ENCODE results near the gene MORN5.

MORN5 gene

DNA sequence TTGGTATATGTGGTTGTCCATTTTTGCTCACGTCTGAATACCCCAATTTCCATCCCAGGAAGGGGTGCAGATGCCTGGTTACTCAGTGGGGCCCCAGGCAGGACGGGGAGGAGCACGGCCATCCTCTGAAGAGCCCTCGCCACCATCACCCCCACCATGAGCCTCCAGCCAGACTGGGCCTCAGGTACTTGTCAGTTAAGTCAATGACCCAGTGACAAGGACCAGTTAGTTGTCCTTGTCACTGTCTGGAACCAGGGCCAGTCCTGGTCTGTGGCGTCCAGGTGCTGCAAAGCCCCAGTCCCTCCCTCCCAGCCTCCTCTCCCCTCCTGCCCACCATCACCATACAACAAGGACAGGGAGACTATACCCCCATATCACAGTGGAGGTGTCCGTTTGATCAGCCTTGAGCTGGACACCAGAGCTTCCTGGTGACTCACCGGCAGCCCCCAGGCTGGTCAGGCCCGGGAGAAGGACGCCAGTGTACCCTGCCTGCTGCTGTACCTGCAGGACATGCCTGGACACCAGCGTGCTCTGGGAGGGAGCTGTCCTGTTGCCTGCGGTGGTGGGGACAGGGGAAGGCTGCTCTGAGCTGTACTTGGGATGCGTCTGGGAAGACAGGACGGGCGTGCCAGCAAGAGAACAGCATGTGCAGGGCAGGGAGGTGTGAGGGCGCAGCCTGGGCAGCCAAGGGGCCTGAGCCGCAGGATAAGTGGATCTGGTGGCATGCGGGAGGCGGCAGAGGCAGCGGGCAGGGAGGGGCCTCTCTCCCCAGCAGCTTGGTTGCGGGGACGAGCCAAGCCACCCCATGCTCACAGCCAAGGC, 34.0 kb upstream of the MORN5 start:
- H4K20me1 ChIP-seq (ENCODE audit: insufficient read depth), result no peaks in the 10 kb centered on the region
- H3K4me2 ChIP-seq, result no peak overlapping the region
- H2AFZ ChIP-seq (ENCODE audit: low read depth), result no peak overlapping the region
- H3K9ac ChIP-seq, result no peak overlapping the region
- no peaks in the 10 kb centered on the region for H3K27me3 ChIP-seq (ENCODE audit: insufficient read depth, low read depth)
- no peaks in the 10 kb centered on the region for H3K4me1 ChIP-seq (ENCODE audit: low read depth, poor library complexity, severe bottlenecking)
- no peaks in the 10 kb centered on the region for H3K36me3 ChIP-seq (ENCODE audit: insufficient read depth)
- H3K79me2 ChIP-seq (ENCODE audit: insufficient read depth, low read depth), result no peaks in the 10 kb centered on the region
- no peak overlapping the region for H3K27ac ChIP-seq
- H3K4me3 ChIP-seq (IDR thresholded peaks at IDR 0.05; ENCODE audit: insufficient read depth, low read depth, low read length), result no peak overlapping the region
- TF ChIP-seq, protein P1, sequence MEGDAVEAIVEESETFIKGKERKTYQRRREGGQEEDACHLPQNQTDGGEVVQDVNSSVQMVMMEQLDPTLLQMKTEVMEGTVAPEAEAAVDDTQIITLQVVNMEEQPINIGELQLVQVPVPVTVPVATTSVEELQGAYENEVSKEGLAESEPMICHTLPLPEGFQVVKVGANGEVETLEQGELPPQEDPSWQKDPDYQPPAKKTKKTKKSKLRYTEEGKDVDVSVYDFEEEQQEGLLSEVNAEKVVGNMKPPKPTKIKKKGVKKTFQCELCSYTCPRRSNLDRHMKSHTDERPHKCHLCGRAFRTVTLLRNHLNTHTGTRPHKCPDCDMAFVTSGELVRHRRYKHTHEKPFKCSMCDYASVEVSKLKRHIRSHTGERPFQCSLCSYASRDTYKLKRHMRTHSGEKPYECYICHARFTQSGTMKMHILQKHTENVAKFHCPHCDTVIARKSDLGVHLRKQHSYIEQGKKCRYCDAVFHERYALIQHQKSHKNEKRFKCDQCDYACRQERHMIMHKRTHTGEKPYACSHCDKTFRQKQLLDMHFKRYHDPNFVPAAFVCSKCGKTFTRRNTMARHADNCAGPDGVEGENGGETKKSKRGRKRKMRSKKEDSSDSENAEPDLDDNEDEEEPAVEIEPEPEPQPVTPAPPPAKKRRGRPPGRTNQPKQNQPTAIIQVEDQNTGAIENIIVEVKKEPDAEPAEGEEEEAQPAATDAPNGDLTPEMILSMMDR (conservative IDR thresholded peaks at IDR 0.05; ENCODE audit: low read depth, low read length), result peak; percentile 29

DNA sequence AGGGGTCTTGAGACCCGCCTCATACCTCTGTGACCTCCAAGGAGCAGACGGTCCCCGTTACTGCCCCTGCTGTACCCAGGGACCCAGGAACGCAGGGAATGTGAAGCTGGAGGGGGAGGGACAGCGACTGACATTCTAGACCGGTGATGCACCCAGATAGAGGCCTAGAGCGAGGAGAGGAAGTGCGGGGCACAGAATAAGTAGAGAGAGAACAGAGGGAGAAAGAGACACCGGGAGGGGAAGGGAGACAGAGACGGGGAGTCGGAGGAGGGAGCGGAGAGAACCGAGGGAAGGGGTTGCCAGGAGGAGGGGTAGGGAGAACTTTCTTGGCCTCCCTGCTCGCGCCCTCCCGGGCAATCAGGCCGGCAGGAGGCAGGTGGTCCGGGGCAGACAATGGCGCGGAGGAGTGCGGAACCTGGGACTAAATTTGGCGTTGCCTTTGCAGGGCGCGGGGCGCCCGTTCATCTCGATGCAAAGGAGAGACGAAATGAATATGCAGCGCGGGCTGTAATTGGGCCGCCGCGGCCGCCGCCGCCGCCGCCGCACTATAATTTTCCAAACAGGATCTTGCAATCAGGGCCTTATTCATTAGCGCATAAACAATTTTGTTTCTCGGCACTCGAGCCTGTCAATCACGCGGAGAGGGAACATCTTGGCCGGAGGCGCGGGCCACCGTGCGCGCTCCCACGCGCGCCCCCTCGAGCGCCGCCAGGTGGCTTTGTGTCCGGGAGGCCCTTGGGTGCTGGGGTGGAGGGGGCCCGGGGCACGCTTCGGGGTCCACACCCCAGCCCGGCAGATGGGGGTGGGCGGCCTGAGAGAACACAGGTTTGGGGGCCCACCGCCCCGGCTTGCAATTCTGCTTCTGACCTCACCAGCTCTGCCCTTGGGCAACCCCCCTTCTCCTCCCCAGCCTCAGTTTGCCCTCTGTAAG, 33.1 kb upstream of the MORN5 start:
- TF ChIP-seq, protein P1 (conservative IDR thresholded peaks at IDR 0.05; ENCODE audit: low read depth, low read length), result no peak
- H4K20me1 ChIP-seq (ENCODE audit: insufficient read depth), result no peaks in the 10 kb centered on the region
- H2AFZ ChIP-seq (ENCODE audit: low read depth), result no peak overlapping the region
- H3K27ac ChIP-seq, result no peak overlapping the region
- H3K36me3 ChIP-seq (ENCODE audit: insufficient read depth), result no peaks in the 10 kb centered on the region
- H3K4me3 ChIP-seq (IDR thresholded peaks at IDR 0.05; ENCODE audit: insufficient read depth, low read depth, low read length), result no peak overlapping the region
- H3K9ac ChIP-seq, result no peak overlapping the region
- H3K4me1 ChIP-seq (ENCODE audit: low read depth, poor library complexity, severe bottlenecking), result no peaks in the 10 kb centered on the region
- no peaks in the 10 kb centered on the region for H3K79me2 ChIP-seq (ENCODE audit: insufficient read depth, low read depth)
- no peaks in the 10 kb centered on the region for H3K27me3 ChIP-seq (ENCODE audit: insufficient read depth, low read depth)
- H3K4me2 ChIP-seq, result no peak overlapping the region

DNA sequence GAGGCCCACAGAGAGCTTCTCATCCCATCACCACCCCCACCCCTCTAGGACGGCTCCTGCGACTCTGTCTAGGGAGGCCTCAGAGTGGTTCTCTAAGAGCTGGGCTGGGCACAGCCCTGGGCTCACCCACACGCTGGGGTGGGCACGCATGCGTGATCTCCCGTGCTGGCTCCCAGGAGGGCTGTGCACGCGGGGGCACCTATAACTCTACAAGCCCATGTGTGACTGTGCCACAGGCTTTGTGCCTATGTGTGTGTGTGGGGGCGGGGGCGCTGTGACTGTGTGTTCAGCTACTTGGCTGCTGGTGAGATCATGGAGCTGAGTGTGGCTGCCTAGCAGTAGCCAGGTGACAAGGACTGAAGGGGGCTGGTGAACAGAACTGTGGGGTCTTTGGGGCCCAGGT, 32.3 kb upstream of the MORN5 start:
- Histone ChIP-seq H3K27me3 (ENCODE audit: insufficient read depth, low read depth) (no peaks in the 10 kb centered on the region), H4K20me1 (ENCODE audit: insufficient read depth) (no peaks in the 10 kb centered on the region), H3K79me2 (ENCODE audit: insufficient read depth, low read depth) (no peaks in the 10 kb centered on the region), H3K36me3 (ENCODE audit: insufficient read depth) (no peaks in the 10 kb centered on the region), H3K4me3 (IDR thresholded peaks at IDR 0.05; ENCODE audit: insufficient read depth, low read depth, low read length) (no peak overlapping the region), H3K4me2 (no peak overlapping the region), H3K4me1 (ENCODE audit: low read depth, poor library complexity, severe bottlenecking) (no peaks in the 10 kb centered on the region), H3K27ac (no peak overlapping the region), H2AFZ (ENCODE audit: low read depth) (no peak overlapping the region), H3K9ac (no peak overlapping the region)
- TF ChIP-seq, protein P1 (conservative IDR thresholded peaks at IDR 0.05; ENCODE audit: low read depth, low read length), result no peak

DNA sequence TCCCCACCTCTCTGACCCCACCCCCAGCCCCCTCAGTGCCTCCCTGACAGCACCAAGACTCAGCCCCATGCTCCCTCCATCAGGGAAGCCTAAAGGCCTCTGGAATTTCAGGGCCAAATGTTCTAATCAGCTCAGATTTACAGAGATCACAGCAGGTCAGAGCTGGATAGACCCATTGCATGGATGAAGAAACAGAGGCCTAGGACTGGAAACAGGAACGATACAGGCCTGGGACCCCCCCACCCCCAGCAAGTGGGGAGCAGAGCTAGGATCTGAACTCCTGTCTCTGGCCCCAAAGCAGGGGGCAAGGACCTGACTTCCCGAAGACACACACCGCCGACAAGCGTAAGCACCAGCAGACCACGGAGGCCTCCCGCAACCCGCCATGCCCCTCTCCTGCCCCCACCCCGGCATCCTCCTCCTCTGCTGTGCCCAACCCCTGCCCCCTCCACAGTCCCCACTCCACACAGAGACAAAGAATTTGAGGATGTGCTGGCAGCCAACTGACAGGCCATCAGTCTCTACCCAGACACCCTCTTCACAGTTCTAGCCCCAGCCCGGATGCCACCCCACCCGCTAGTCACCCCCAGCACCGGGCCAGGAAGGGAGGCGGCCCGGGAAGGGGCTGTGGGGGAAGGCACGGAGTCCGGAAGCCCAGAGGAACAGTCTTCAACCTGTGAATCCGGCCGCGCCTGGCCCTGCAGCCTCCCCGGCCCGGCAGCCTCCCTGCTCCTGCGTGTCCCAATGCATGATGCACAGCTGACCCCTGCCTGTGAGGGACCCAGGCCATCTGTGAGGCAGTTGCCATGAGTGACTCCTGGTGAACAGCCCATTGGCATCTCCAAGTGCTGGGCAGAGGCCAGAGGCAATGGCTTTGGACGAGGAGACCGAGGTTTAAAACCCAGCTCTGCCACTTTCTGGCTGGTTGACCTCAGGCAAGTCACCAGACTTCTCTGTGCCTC, 31.4 kb upstream of the MORN5 start:
- Histone ChIP-seq H3K4me2 (no peak overlapping the region), H4K20me1 (ENCODE audit: insufficient read depth) (no peaks in the 10 kb centered on the region), H3K27me3 (ENCODE audit: insufficient read depth, low read depth) (no peaks in the 10 kb centered on the region), H3K27ac (no peak overlapping the region), H3K9ac (no peak overlapping the region), H2AFZ (ENCODE audit: low read depth) (no peak overlapping the region), H3K79me2 (ENCODE audit: insufficient read depth, low read depth) (no peaks in the 10 kb centered on the region), H3K36me3 (ENCODE audit: insufficient read depth) (no peaks in the 10 kb centered on the region), H3K4me3 (IDR thresholded peaks at IDR 0.05; ENCODE audit: insufficient read depth, low read depth, low read length) (no peak overlapping the region), H3K4me1 (ENCODE audit: low read depth, poor library complexity, severe bottlenecking) (no peaks in the 10 kb centered on the region)
- TF ChIP-seq, protein P1 (conservative IDR thresholded peaks at IDR 0.05; ENCODE audit: low read depth, low read length), result no peak

All from KMS-11 (cell line).